K562 (cell line): Measurements from ENCODE around the gene SLC38A7. TPM values are rescaled to one million over a fixed set of nuclear protein-coding genes. Genes with fewer than 3 reads are reported as not detected.

Experiments
- ATAC-seq: fragments of 200-7000 bp; cut with Tn5 transposase; 3 replicates; pipeline ENCODE4 v1.9.1; 2020; ENCODE audit warnings: moderate library complexity
- BruUV-seq: library from RNA; stranded (reverse); fragments of 400-500 nt; replicated peaks from 2 replicates; lab custom pipeline; 2021; lab: Mats Ljungman, UMichigan
- CTCF ChIA-PET: fragments of 300-600 bp; formaldehyde crosslinking; extraction: SDS; loops from one replicate; lab custom pipeline; 2021; ENCODE audit warnings: low intra/inter-chr PET ratio; lab: Yijun Ruan, JAX
- POLR2A ChIA-PET: fragments of 300-600, 350-650 bp; sonication (Branson Sonifier 250); formaldehyde crosslinking; extraction: SDS; loops from one replicate; lab custom pipeline; 2021; ENCODE audit warnings: antibody characterized with exemption, inconsistent platforms; lab: Yijun Ruan, JAX
- DNase-seq, 4 experiments: peaks; one replicate each; pipeline versions ENCODE4 v3.0.0 to v3.0.0-alpha.2; 2011 to 2018; ENCODE audit warnings: low spot score in 3 of 4, mixed read lengths in 3 of 4; ENCODE audit errors: extremely low read depth in 1 of 4
- FAIRE-seq: peaks from 2 replicates; lab custom pipeline; 2011; peaks lifted over from hg19 to GRCh38; lab: Jason Lieb, UNC
- H2AFZ ChIP-seq: 2 replicates; pipeline ENCODE4 v1.6.0; 2011; ENCODE audit warnings: low read depth, low read length, control low read depth, inconsistent platforms
- H3K27ac ChIP-seq: fragments of 200-600 bp; 3 replicates; pipeline ENCODE4 v1.8.0; 2011; ENCODE audit warnings: low read depth, mild to moderate bottlenecking, control low read depth, inconsistent platforms, low read length, moderate library complexity, mixed read lengths; ENCODE audit errors: extremely low read depth
- H3K27me3 ChIP-seq, 2 experiments: fragments of 300-600 bp in 1 of 2; 2 replicates in 1 of 2; 3 replicates in 1 of 2; pipeline versions ENCODE4 v1.6.0 to v1.8.0; 2011; ENCODE audit warnings: inconsistent platforms in 2 of 2, low read length in 2 of 2, mild to moderate bottlenecking in 1 of 2, mixed read lengths in 1 of 2, moderate library complexity in 1 of 2; ENCODE audit not compliant: control insufficient read depth in 2 of 2, insufficient read depth in 2 of 2
- H3K36me3 ChIP-seq: fragments of 300-600 bp; 3 replicates; pipeline ENCODE4 v1.8.0; 2011; ENCODE audit warnings: mild to moderate bottlenecking, low read length, inconsistent platforms; ENCODE audit not compliant: control insufficient read depth, insufficient read depth
- H3K4me1 ChIP-seq, 2 experiments: fragments of 200-600 bp in 1 of 2; replicated peaks in 1 of 2; 2 replicates in 1 of 2; 3 replicates in 1 of 2; pipeline versions ENCODE4 v1.5.1 to v1.8.0; 2011; ENCODE audit warnings: inconsistent platforms in 2 of 2, low read length in 2 of 2, mild to moderate bottlenecking in 1 of 2, mixed read lengths in 1 of 2, moderate library complexity in 1 of 2; ENCODE audit not compliant: control insufficient read depth in 2 of 2, insufficient read depth in 2 of 2
- H3K4me2 ChIP-seq: 2 replicates; pipeline ENCODE4 v1.6.1; 2011; ENCODE audit warnings: low read length, control low read depth, inconsistent platforms, mixed read lengths; ENCODE audit not compliant: insufficient read depth
- H3K4me3 ChIP-seq: fragments of 200-600 bp; sonication (generic), shearing (Covaris generic); 2 replicates; pipeline ENCODE4 v1.5.1; 2016; ENCODE audit warnings: control low read depth, inconsistent platforms
- H3K79me2 ChIP-seq: fragments of 200-600 bp; 3 replicates; pipeline ENCODE4 v1.8.0; 2011; ENCODE audit warnings: low read length, inconsistent platforms; ENCODE audit not compliant: control insufficient read depth, insufficient read depth
- H3K9ac ChIP-seq, 2 experiments: 2 replicates each; pipeline versions ENCODE4 v1.6.0 to v1.6.1; 2011; ENCODE audit warnings: low read depth in 2 of 2, low read length in 2 of 2, control low read depth in 1 of 2, inconsistent platforms in 1 of 2, mild to moderate bottlenecking in 1 of 2, mixed read lengths in 1 of 2; ENCODE audit not compliant: insufficient read depth in 1 of 2
- H3K9me1 ChIP-seq: one replicate; pipeline ENCODE4 v1.6.0; 2011; ENCODE audit warnings: inconsistent platforms, mild to moderate bottlenecking, low read length, moderate library complexity; ENCODE audit not compliant: control insufficient read depth, insufficient read depth
- H3K9me3 ChIP-seq: replicated peaks from 2 replicates; pipeline ENCODE4 v1.5.1; 2011; ENCODE audit warnings: low read depth, low read length, inconsistent platforms; ENCODE audit not compliant: control insufficient read depth, insufficient read depth
- H4K20me1 ChIP-seq: replicated peaks from 2 replicates; pipeline ENCODE4 v1.6.1; 2011; ENCODE audit warnings: low read length, inconsistent platforms, mixed read lengths; ENCODE audit not compliant: control insufficient read depth, insufficient read depth
- CCAR2 ChIP-seq: fragments of 200-400 bp; formaldehyde crosslinking; IDR thresholded peaks from 2 replicates; pipeline ENCODE4 v1.6.1; 2017; ENCODE audit warnings: mild to moderate bottlenecking, low read depth, low read length
- CEBPG ChIP-seq, 3 experiments: fragments of 200-800 bp in 1 of 3; sonication (Bioruptor generic) in 1 of 3; sonication (generic) in 1 of 3; formaldehyde crosslinking in 1 of 3; IDR thresholded peaks in 2 of 3; conservative IDR thresholded peaks in 1 of 3; 2 replicates each; pipeline versions ENCODE4 v1.6.1 to v1.8.0; 2016 to 2022; ENCODE audit warnings: missing compliant biosample characterization in 2 of 3, missing genetic modification characterization in 2 of 3, mild to moderate bottlenecking in 1 of 3, missing genetic modification reagents in 1 of 3
- COPS2 ChIP-seq: fragments of 450-650 bp; conservative IDR thresholded peaks from 2 replicates; pipeline ENCODE4 v1.6.1; 2016; ENCODE audit warnings: mild to moderate bottlenecking, moderate library complexity
- DMBX1 ChIP-seq: fragments of 250-450 bp; sonication (Bioruptor Pico); IDR thresholded peaks from 2 replicates; pipeline ENCODE4 v1.8.0; 2022; ENCODE audit warnings: inconsistent platforms, mild to moderate bottlenecking, moderate library complexity, borderline replicate concordance
- KDM5B ChIP-seq: fragments of 200-600 bp; sonication (generic); IDR thresholded peaks from 2 replicates; pipeline ENCODE4 v1.6.1; 2012; ENCODE audit warnings: low read depth, mild to moderate bottlenecking, moderate library complexity, low read length, control low read depth, inconsistent platforms; ENCODE audit not compliant: insufficient replicate concordance
- SETDB1 ChIP-seq: IDR thresholded peaks from one replicate; pipeline ENCODE4 v1.6.1; 2012; ENCODE audit warnings: low read length, control low read depth, inconsistent platforms
- XRCC4 ChIP-seq: IDR thresholded peaks from one replicate; pipeline ENCODE4 v1.6.1; 2011; ENCODE audit not compliant: insufficient read depth, insufficient read length; ENCODE audit errors: extremely low read depth
- ZNF41 ChIP-seq: fragments of 250-450 bp; sonication (Bioruptor Pico); conservative IDR thresholded peaks from 2 replicates; pipeline ENCODE4 v1.4.0; 2020; ENCODE audit warnings: mild to moderate bottlenecking
- WGBS: fragments of 100-300 bp; shearing (Covaris generic); methylation state at CpG from one replicate; pipeline ENCODE4 v1.1.6; 2016; ENCODE audit warnings: low coverage, mixed read lengths; ENCODE audit not compliant: insufficient coverage; ENCODE audit errors: missing lambda C conversion rate; 5-methylcytosine and 5-hydroxymethylcytosine counted together
- in situ Hi-C: fragments of 300-500 bp; cut with MboI; formaldehyde crosslinking; loops from 4 replicates; pipeline ENCODE4 v1.15.0; 2018; ENCODE audit warnings: inconsistent platforms, mixed read lengths
- intact Hi-C: fragments of 100-400 bp; cut with micrococcal nuclease; formaldehyde crosslinking; loops from 2 replicates; pipeline ENCODE4 v1.14.2; 2022
- polyA plus RNA-seq, 8 experiments: library from polyadenylated mRNA; depleted of rRNA in 4 of 8; stranded (reverse) in 5 of 8; unstranded in 3 of 8; fragments of >200 nt; fragmentation: Nextera tagmentation in 2 of 8; fragmentation: Illumina TruSeq in 1 of 8; extraction: Ambion mirVana in 2 of 8; extraction: Trizol in 1 of 8; gene quantifications; 2 replicates each; pipeline versions ENCODE4 v1.2.1 to v1.2.3, GENCODE V29; 2011 to 2014; ENCODE audit warnings: inconsistent platforms in 1 of 8, missing spikeins in 1 of 8
- total RNA-seq, 7 experiments: library from RNA; depleted of rRNA in 6 of 7; stranded (reverse); fragments of >200 nt in 6 of 7; fragmentation: Illumina TruSeq in 2 of 7; extraction: Trizol in 2 of 7; gene quantifications; 2 replicates each; pipeline versions ENCODE4 v1.2.1 to v1.2.3, GENCODE V29; 2011 to 2021; ENCODE audit warnings: low replicate concordance in 1 of 7
- TF ChIP-seq, protein P1 (sequence below): fragments of 250-450 bp; sonication (Bioruptor Pico); IDR thresholded peaks from 2 replicates; pipeline ENCODE4 v1.5.0; 2021; ENCODE audit warnings: mild to moderate bottlenecking, borderline replicate concordance
- TF ChIP-seq, protein P2 (sequence below): fragments of 250-450 bp; sonication (Bioruptor Pico); IDR thresholded peaks from 2 replicates; pipeline ENCODE4 v1.8.0; 2021; ENCODE audit warnings: moderate library complexity, mild to moderate bottlenecking, inconsistent platforms
- TF ChIP-seq, protein P3 (sequence below): sonication (generic); formaldehyde crosslinking; IDR thresholded peaks from 2 replicates; pipeline ENCODE4 v1.9.0; 2022; ENCODE audit warnings: mild to moderate bottlenecking, missing genetic modification reagents
- TF ChIP-seq, protein P4 (sequence below): fragments of 450-650 bp; formaldehyde crosslinking; IDR thresholded peaks from 2 replicates; pipeline ENCODE4 v1.4.0; 2022; ENCODE audit warnings: missing genetic modification characterization

Gene SLC38A7
- total and polyA plus RNA-seq, 9 of the 15 experiments (the other 6 are each of a cell fraction or from before 2014, with no cell fraction given), result 2.7 to 12.2 (median 6.5) TPM

DNA sequence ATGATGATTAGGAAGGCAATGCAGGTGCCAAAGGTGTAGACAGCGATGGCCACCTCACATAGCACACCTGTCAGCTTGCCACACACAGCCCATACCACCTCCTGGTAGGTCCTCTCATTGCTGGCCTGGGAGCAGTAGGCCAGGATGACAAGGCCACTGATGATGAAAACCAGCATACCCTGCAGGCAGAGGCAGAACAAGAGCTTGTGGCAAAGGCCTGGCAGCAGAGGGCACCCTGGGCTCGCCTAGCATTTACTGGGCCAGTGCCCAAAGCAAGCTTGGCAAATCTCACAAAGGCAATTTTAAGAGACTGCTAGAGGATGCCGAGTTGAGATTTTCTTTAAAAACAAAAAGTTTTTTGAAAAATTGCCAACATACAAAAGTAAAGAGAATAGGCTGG, 5.9 kb downstream of the SLC38A7 start:
- TF ChIP-seq CCAR2 (no peak), ZNF41 (CRISPR knock-in tag) (no peak), XRCC4 (no peak), COPS2 (no peak), DMBX1 (CRISPR knock-in tag) (no peak), SETDB1 (no peak), KDM5B (no peak), CEBPG (CRISPR knock-in tag; IDR thresholded peaks at IDR 0.05) (no peak), CEBPG (tag; conservative IDR thresholded peaks at IDR 0.05 in 1 of 2, IDR thresholded peaks at IDR 0.05 in 1 of 2) (no peak)
- TF ChIP-seq, protein P1, sequence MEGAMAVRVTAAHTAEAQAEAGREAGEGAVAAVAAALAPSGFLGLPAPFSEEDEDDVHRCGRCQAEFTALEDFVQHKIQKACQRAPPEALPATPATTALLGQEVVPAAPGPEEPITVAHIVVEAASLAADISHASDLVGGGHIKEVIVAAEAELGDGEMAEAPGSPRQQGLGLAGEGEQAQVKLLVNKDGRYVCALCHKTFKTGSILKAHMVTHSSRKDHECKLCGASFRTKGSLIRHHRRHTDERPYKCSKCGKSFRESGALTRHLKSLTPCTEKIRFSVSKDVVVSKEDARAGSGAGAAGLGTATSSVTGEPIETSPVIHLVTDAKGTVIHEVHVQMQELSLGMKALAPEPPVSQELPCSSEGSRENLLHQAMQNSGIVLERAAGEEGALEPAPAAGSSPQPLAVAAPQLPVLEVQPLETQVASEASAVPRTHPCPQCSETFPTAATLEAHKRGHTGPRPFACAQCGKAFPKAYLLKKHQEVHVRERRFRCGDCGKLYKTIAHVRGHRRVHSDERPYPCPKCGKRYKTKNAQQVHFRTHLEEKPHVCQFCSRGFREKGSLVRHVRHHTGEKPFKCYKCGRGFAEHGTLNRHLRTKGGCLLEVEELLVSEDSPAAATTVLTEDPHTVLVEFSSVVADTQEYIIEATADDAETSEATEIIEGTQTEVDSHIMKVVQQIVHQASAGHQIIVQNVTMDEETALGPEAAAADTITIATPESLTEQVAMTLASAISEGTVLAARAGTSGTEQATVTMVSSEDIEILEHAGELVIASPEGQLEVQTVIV (CRISPR knock-in tag), result no peak
- TF ChIP-seq, protein P2, sequence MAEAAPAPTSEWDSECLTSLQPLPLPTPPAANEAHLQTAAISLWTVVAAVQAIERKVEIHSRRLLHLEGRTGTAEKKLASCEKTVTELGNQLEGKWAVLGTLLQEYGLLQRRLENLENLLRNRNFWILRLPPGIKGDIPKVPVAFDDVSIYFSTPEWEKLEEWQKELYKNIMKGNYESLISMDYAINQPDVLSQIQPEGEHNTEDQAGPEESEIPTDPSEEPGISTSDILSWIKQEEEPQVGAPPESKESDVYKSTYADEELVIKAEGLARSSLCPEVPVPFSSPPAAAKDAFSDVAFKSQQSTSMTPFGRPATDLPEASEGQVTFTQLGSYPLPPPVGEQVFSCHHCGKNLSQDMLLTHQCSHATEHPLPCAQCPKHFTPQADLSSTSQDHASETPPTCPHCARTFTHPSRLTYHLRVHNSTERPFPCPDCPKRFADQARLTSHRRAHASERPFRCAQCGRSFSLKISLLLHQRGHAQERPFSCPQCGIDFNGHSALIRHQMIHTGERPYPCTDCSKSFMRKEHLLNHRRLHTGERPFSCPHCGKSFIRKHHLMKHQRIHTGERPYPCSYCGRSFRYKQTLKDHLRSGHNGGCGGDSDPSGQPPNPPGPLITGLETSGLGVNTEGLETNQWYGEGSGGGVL (CRISPR knock-in tag), result no peak
- TF ChIP-seq, protein P3, sequence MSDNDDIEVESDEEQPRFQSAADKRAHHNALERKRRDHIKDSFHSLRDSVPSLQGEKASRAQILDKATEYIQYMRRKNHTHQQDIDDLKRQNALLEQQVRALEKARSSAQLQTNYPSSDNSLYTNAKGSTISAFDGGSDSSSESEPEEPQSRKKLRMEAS (CRISPR knock-in tag), result no peak
- TF ChIP-seq, protein P4, sequence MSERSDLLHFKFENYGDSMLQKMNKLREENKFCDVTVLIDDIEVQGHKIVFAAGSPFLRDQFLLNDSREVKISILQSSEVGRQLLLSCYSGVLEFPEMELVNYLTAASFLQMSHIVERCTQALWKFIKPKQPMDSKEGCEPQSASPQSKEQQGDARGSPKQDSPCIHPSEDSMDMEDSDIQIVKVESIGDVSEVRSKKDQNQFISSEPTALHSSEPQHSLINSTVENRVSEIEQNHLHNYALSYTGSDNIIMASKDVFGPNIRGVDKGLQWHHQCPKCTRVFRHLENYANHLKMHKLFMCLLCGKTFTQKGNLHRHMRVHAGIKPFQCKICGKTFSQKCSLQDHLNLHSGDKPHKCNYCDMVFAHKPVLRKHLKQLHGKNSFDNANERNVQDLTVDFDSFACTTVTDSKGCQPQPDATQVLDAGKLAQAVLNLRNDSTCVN, result no peak
- TF ChIP-seq, all 486 proteins: peak for 0
- H3K4me3 ChIP-seq, result no peak overlapping the region
- no TSS peak for BruUV-seq
- in situ Hi-C loops (no loop called here), intact Hi-C loops (no loop called here)
- no peaks in the 10 kb centered on the region for H3K27me3 ChIP-seq
- FAIRE-seq, result no peak
- H3K9me1 ChIP-seq, result no peaks in the 10 kb centered on the region
- ChIA-PET POLR2A (interaction anchor here (0.7 kb wide), 1 partner anchor 90 kb away, joined by 3 read pairs; no protein-coding TSS in a partner anchor), CTCF (no interaction called here)
- no peak overlapping the region for H2AFZ ChIP-seq
- no peaks in the 10 kb centered on the region for H3K79me2 ChIP-seq
- peaks cover 18% of the 10 kb centered on the region; the same call in 2 of the 3 replicates for H3K36me3 ChIP-seq
- no peak overlapping the region for H3K27ac ChIP-seq
- H4K20me1 ChIP-seq, result no peaks in the 10 kb centered on the region
- DNase-seq, result no peak
- H3K9ac ChIP-seq, result 0 out of 4 replicates have a peak overlapping the region, but pooled peaks of 1 of the 2 experiments have one; percentile 40
- no peaks in the 10 kb centered on the region for H3K9me3 ChIP-seq
- peaks cover 1 to 4% of the 10 kb centered on the region in 2 experiments; a peak in 2 of 5 replicates for H3K4me1 ChIP-seq
- H3K4me2 ChIP-seq, result no peak overlapping the region
- 64% methylated on average over 3 of the region's 3 CpGs for WGBS
- no peak for ATAC-seq
